ENCODE results near the gene ARL2BP. TPM values are rescaled to one million over a fixed set of nuclear protein-coding genes. Genes with fewer than 3 reads are reported as not detected.

Gene ARL2BP
- total RNA-seq, 1 donor from 2014 or later: 46.7 TPM

DNA sequence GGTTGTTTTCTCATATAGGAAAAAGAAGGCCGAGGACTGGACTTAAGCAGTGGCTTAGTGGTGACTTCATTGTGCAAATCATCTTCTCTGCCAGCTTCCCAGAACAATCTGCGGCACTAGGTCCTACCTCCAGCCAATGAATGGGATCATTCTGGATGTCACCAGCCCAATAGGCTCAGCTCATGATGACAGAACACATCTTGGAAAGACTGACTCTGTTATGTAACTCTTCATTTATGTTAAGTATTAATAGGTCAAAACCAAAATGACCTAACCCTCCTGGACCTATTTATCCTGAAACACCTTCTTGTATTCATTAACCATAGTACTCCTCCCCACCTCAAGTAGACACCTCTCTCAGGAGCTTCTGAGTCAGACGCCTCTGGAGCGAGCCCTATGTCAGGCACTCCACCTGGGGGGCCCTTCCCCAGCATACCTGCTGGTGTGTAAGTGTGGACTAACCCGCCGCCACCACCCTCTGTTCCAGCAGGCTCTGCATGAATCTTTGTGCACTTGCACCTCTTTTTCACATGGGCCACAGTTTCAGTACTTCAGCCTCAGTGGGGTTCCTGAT lies 7.2 kb downstream of the ARL2BP start:
- H3K9me3 Mint-ChIP-seq (ENCODE audit: unreplicated experiment): no peaks in the 10 kb centered on the region

DNA sequence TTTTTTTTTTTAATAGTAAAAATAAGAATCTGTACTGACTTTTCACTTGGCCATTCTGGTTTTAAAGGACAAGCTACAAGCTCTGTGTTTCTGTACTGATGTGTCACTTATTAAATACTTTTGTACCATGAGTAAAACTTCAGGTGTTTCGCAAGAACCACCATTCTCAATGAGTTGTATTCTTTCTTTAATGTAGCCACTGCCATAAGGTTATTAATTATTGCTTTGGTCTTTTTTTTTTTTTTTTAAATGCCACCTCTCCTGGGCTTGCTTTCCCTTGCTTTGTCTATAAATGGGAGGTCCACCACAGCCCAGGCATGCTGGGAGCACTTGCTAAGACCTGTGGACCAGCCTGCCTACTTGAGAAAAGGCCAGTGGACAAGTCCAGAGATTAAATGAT lies 8.4 kb downstream of the ARL2BP start:
- H3K36me3 Mint-ChIP-seq (ENCODE audit: low read depth, unreplicated experiment): peaks cover 31% of the 10 kb centered on the region
- DNase-seq (ENCODE audit: low spot score): no peak
- H3K9me3 Mint-ChIP-seq (ENCODE audit: unreplicated experiment): no peaks in the 10 kb centered on the region
- H3K4me3 Mint-ChIP-seq (ENCODE audit: unreplicated experiment): no peak overlapping the region
- no peak overlapping the region for H3K27ac Mint-ChIP-seq (ENCODE audit: unreplicated experiment)
- TF ChIP-seq, protein P1, sequence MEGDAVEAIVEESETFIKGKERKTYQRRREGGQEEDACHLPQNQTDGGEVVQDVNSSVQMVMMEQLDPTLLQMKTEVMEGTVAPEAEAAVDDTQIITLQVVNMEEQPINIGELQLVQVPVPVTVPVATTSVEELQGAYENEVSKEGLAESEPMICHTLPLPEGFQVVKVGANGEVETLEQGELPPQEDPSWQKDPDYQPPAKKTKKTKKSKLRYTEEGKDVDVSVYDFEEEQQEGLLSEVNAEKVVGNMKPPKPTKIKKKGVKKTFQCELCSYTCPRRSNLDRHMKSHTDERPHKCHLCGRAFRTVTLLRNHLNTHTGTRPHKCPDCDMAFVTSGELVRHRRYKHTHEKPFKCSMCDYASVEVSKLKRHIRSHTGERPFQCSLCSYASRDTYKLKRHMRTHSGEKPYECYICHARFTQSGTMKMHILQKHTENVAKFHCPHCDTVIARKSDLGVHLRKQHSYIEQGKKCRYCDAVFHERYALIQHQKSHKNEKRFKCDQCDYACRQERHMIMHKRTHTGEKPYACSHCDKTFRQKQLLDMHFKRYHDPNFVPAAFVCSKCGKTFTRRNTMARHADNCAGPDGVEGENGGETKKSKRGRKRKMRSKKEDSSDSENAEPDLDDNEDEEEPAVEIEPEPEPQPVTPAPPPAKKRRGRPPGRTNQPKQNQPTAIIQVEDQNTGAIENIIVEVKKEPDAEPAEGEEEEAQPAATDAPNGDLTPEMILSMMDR (IDR thresholded peaks at IDR 0.05; ENCODE audit: unreplicated experiment): no peak
- H3K4me1 Mint-ChIP-seq (ENCODE audit: unreplicated experiment): peaks cover 6% of the 10 kb centered on the region
- H3K27me3 Mint-ChIP-seq (ENCODE audit: unreplicated experiment): peaks cover 2% of the 10 kb centered on the region

More for the DNA sequence above, 7.2 kb downstream of the ARL2BP start:
- H3K27ac Mint-ChIP-seq (ENCODE audit: unreplicated experiment): no peak overlapping the region
- peaks cover under 1% of the 10 kb centered on the region for H3K4me1 Mint-ChIP-seq (ENCODE audit: unreplicated experiment)
- H3K27me3 Mint-ChIP-seq (ENCODE audit: unreplicated experiment): peaks cover 2% of the 10 kb centered on the region
- H3K4me3 Mint-ChIP-seq (ENCODE audit: unreplicated experiment): peak overlapping the region; percentile 22
- peaks cover 31% of the 10 kb centered on the region for H3K36me3 Mint-ChIP-seq (ENCODE audit: low read depth, unreplicated experiment)
- TF ChIP-seq, protein P1 (IDR thresholded peaks at IDR 0.05; ENCODE audit: unreplicated experiment): no peak
- no peak for DNase-seq (ENCODE audit: low spot score)

DNA sequence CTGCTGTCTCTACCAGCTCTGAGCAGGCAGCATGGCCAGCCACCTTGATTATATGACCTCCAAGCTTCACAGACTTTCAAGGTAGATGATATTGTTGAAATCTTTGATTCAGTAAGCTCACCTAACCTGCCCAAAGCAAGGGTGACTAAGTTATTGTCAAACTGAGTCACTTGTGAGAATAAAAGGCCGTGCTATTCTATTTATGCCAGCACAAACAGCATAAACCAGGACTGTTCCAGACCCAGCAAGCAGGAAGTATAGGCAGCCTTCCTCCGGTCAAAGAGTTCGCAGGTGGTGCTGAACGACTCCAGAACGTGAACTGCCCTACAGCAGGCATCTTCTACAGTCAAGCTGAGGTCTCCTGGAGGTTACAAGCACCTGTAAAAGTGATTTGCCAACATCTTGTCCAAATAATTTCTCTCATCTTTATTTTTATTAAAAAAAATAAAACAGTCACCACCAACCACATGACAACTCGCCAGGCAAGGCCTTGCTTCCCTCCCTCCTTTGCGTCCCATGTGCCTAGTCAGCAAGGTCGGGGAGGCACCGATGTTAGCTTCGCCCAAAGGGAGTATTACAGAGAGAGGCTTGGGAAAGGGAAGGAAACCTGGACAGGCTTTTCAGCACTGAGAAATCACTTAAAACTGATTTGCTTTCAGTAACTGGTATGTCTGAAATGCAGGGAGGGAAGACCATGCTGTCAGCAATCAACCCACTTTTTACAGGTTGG lies 10.8 kb downstream of the ARL2BP start:
- H3K4me1 Mint-ChIP-seq (ENCODE audit: unreplicated experiment): peaks cover 18% of the 10 kb centered on the region
- H3K36me3 Mint-ChIP-seq (ENCODE audit: low read depth, unreplicated experiment): peaks cover 18% of the 10 kb centered on the region
- H3K9me3 Mint-ChIP-seq (ENCODE audit: unreplicated experiment): no peaks in the 10 kb centered on the region
- peak overlapping the region; percentile 49 for H3K4me3 Mint-ChIP-seq (ENCODE audit: unreplicated experiment)
- DNase-seq (ENCODE audit: low spot score): no peak
- H3K27me3 Mint-ChIP-seq (ENCODE audit: unreplicated experiment): peaks cover 2% of the 10 kb centered on the region
- TF ChIP-seq, protein P1 (IDR thresholded peaks at IDR 0.05; ENCODE audit: unreplicated experiment): no peak
- peak overlapping the region; percentile 41 for H3K27ac Mint-ChIP-seq (ENCODE audit: unreplicated experiment)

DNA sequence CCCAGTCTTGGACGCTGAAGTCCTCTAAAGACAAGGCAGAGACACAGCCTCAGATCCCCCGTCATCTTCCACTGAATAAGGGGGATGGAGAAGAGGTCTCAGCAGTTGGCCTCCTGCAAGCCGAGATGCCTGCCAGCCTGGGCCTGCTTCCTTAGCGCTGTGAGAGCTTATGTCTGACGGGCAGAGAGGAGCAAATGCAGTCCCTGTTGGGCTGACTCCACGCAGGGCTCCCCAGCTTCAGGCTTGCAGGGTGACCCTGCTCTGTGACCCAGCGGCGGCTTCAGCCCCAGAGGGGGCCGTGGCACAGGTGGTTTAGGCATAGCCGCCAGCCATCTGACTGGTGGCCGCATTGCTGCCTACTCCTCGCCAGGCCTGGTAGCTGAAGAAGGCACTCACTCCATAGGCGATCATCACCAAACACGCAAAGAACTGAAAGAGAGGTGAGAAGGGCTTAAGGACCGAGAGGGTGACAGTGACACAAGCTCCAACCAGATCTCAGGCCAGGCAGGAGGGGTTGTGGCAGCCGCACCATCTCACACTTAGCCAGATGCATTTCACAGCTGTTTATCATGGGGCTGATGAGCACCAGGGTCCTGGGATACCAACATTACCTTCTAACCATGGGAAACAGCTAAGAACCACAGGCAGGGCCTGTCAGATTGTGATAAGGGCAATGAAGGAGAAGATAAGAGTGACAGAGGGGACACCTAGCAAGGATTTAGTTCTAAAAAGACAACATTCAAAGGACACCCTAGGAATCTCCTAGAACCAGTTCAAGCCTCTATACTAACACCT lies 11.7 kb downstream of the ARL2BP start:
- Mint-ChIP-seq H3K27me3 (ENCODE audit: unreplicated experiment) (peaks cover 2% of the 10 kb centered on the region), H3K4me1 (ENCODE audit: unreplicated experiment) (peaks cover 21% of the 10 kb centered on the region), H3K27ac (ENCODE audit: unreplicated experiment) (peak overlapping the region; percentile 15), H3K9me3 (ENCODE audit: unreplicated experiment) (no peaks in the 10 kb centered on the region), H3K4me3 (ENCODE audit: unreplicated experiment) (peak overlapping the region; percentile 49), H3K36me3 (ENCODE audit: low read depth, unreplicated experiment) (peaks cover 14% of the 10 kb centered on the region)
- DNase-seq (ENCODE audit: low spot score): no peak
- TF ChIP-seq, protein P1 (IDR thresholded peaks at IDR 0.05; ENCODE audit: unreplicated experiment): no peak
